ENCODE data around the gene TYRP1.
A peak's percentile ranks its signal among the peaks of the same experiment; 100 is the strongest.

The TYRP1 gene

GRCh38 chr9:12740845-12741244, 47.7 kb downstream of the TYRP1 start:
- WGBS, 2 donors (ENCODE audit: extremely low coverage in 2 of 2, insufficient read length in 2 of 2, insufficient replicate concordance in 1 of 2): no CpG with 5 or more reads among the region's 2 CpGs
- Histone ChIP-seq H3K27ac (replicated peaks; ENCODE audit: low read length) (no peak overlapping the region), H3K4ac (ENCODE audit: low read length) (no peak overlapping the region), H3K9me3 (replicated peaks in 1 of 2; ENCODE audit: control insufficient read depth in 2 of 2, insufficient read depth in 1 of 2, low read depth in 1 of 2, low read length in 2 of 2) (no peaks in the 10 kb centered on the region), H3K4me2 (ENCODE audit: insufficient read depth, low read length, poor library complexity, severe bottlenecking) (no peak overlapping the region), H4K91ac (ENCODE audit: low read depth, low read length, poor library complexity) (no peak overlapping the region), H3K14ac (ENCODE audit: low read length) (no peak overlapping the region), H2BK120ac (ENCODE audit: low read depth, low read length) (no peak overlapping the region), H3K23ac (ENCODE audit: low read depth, low read length, poor library complexity) (no peak overlapping the region), H2BK5ac (ENCODE audit: low read length) (no peak overlapping the region), H2AFZ (ENCODE audit: low read length) (no peak overlapping the region), H2AK5ac (ENCODE audit: low read depth, low read length) (no peak overlapping the region), H3K36me3 (replicated peaks in 1 of 2; ENCODE audit: control insufficient read depth in 2 of 2, insufficient read depth in 2 of 2, low read length in 2 of 2) (no peaks in the 10 kb centered on the region), H3K4me3 (ENCODE audit: low read length in 2 of 2) (no peak overlapping the region), H3K4me1 (ENCODE audit: control insufficient read depth in 2 of 2, insufficient read depth in 1 of 2, low read depth in 1 of 2, low read length in 2 of 2) (peaks cover 2 to 18% of the 10 kb centered on the region in 2 donors), H3K27me3 (ENCODE audit: control insufficient read depth in 3 of 3, insufficient read depth in 3 of 3, low read depth in 1 of 3, low read length in 3 of 3) (no peaks in the 10 kb centered on the region), H3K18ac (ENCODE audit: low read length) (peak overlapping the region; percentile 57), H2BK12ac (ENCODE audit: low read length) (no peak overlapping the region), H3K79me1 (ENCODE audit: low read depth, low read length) (no peaks in the 10 kb centered on the region), H4K8ac (ENCODE audit: low read depth, low read length) (no peak overlapping the region), H3K9ac (ENCODE audit: low read depth, low read length, poor library complexity) (no peak overlapping the region), H2BK15ac (ENCODE audit: low read length) (no peak overlapping the region)
- DNase-seq (ENCODE audit: low spot score): no peak

GRCh38 chr9:12748016-12748415, 54.8 kb downstream of the TYRP1 start:
- Histone ChIP-seq H3K14ac (ENCODE audit: low read length) (no peak overlapping the region), H2AK5ac (ENCODE audit: low read depth, low read length) (no peak overlapping the region), H3K4me1 (ENCODE audit: control insufficient read depth in 2 of 2, insufficient read depth in 1 of 2, low read depth in 1 of 2, low read length in 2 of 2) (no peaks in the 10 kb centered on the region), H3K27me3 (ENCODE audit: control insufficient read depth in 3 of 3, insufficient read depth in 3 of 3, low read depth in 1 of 3, low read length in 3 of 3) (no peaks in the 10 kb centered on the region), H2BK15ac (ENCODE audit: low read length) (no peak overlapping the region), H3K79me1 (ENCODE audit: low read depth, low read length) (no peaks in the 10 kb centered on the region), H2BK5ac (ENCODE audit: low read length) (no peak overlapping the region), H3K18ac (ENCODE audit: low read length) (no peak overlapping the region), H3K36me3 (replicated peaks in 1 of 2; ENCODE audit: control insufficient read depth in 2 of 2, insufficient read depth in 2 of 2, low read length in 2 of 2) (no peaks in the 10 kb centered on the region), H3K4ac (ENCODE audit: low read length) (no peak overlapping the region), H3K27ac (replicated peaks; ENCODE audit: low read length) (no peak overlapping the region), H3K23ac (ENCODE audit: low read depth, low read length, poor library complexity) (no peak overlapping the region), H3K4me3 (ENCODE audit: low read length in 2 of 2) (no peak overlapping the region), H2BK12ac (ENCODE audit: low read length) (no peak overlapping the region), H2AFZ (ENCODE audit: low read length) (no peak overlapping the region), H3K9ac (ENCODE audit: low read depth, low read length, poor library complexity) (no peak overlapping the region), H3K4me2 (ENCODE audit: insufficient read depth, low read length, poor library complexity, severe bottlenecking) (no peak overlapping the region), H3K9me3 (replicated peaks in 1 of 2; ENCODE audit: control insufficient read depth in 2 of 2, insufficient read depth in 1 of 2, low read depth in 1 of 2, low read length in 2 of 2) (no peaks in the 10 kb centered on the region), H4K91ac (ENCODE audit: low read depth, low read length, poor library complexity) (no peak overlapping the region), H2BK120ac (ENCODE audit: low read depth, low read length) (no peak overlapping the region), H4K8ac (ENCODE audit: low read depth, low read length) (no peak overlapping the region)
- DNase-seq (ENCODE audit: low spot score): no peak
- no CpG with 5 or more reads among the region's 1 CpG for WGBS, 2 donors (ENCODE audit: extremely low coverage in 2 of 2, insufficient read length in 2 of 2, insufficient replicate concordance in 1 of 2)

GRCh38 chr9:12748954-12749353, 55.8 kb downstream of the TYRP1 start:
- Histone ChIP-seq H3K23ac (ENCODE audit: low read depth, low read length, poor library complexity) (no peak overlapping the region), H3K79me1 (ENCODE audit: low read depth, low read length) (no peaks in the 10 kb centered on the region), H3K27me3 (ENCODE audit: control insufficient read depth in 3 of 3, insufficient read depth in 3 of 3, low read depth in 1 of 3, low read length in 3 of 3) (no peaks in the 10 kb centered on the region), H2BK15ac (ENCODE audit: low read length) (no peak overlapping the region), H3K4me1 (ENCODE audit: control insufficient read depth in 2 of 2, insufficient read depth in 1 of 2, low read depth in 1 of 2, low read length in 2 of 2) (no peaks in the 10 kb centered on the region), H3K27ac (replicated peaks; ENCODE audit: low read length) (no peak overlapping the region), H2BK120ac (ENCODE audit: low read depth, low read length) (no peak overlapping the region), H3K4me3 (ENCODE audit: low read length in 2 of 2) (no peak overlapping the region), H4K91ac (ENCODE audit: low read depth, low read length, poor library complexity) (no peak overlapping the region), H4K8ac (ENCODE audit: low read depth, low read length) (no peak overlapping the region), H2BK5ac (ENCODE audit: low read length) (no peak overlapping the region), H3K9ac (ENCODE audit: low read depth, low read length, poor library complexity) (no peak overlapping the region), H3K4ac (ENCODE audit: low read length) (no peak overlapping the region), H2BK12ac (ENCODE audit: low read length) (no peak overlapping the region), H3K4me2 (ENCODE audit: insufficient read depth, low read length, poor library complexity, severe bottlenecking) (no peak overlapping the region), H3K14ac (ENCODE audit: low read length) (no peak overlapping the region), H2AK5ac (ENCODE audit: low read depth, low read length) (no peak overlapping the region), H2AFZ (ENCODE audit: low read length) (no peak overlapping the region), H3K36me3 (replicated peaks in 1 of 2; ENCODE audit: control insufficient read depth in 2 of 2, insufficient read depth in 2 of 2, low read length in 2 of 2) (no peaks in the 10 kb centered on the region), H3K9me3 (replicated peaks in 1 of 2; ENCODE audit: control insufficient read depth in 2 of 2, insufficient read depth in 1 of 2, low read depth in 1 of 2, low read length in 2 of 2) (no peaks in the 10 kb centered on the region), H3K18ac (ENCODE audit: low read length) (no peak overlapping the region)
- no peak for DNase-seq (ENCODE audit: low spot score)

DNA sequence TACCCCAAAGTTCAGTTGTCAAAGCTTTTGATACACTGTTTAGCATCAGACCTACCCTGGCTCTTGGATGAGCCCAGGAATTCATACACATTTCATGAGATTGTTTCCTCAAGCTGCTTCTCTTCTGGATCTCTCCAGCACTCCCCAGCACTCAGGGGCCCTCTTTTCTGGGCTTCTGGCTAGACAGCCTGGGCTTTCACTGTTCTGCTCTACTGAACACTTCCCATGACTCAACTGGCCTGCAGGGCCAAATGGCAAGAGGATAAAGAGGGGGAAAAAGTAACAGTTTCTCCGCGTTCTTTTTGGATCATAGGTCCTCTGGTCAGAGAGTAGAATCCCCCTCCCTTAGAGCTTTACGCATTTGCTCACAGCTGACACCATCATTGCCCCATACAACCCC, 60.7 kb downstream of the TYRP1 start:
- WGBS, 2 donors (ENCODE audit: extremely low coverage in 2 of 2, insufficient read length in 2 of 2, insufficient replicate concordance in 1 of 2): no CpG with 5 or more reads among the region's 3 CpGs
- Histone ChIP-seq H3K23ac (ENCODE audit: low read depth, low read length, poor library complexity) (no peak overlapping the region), H3K4me1 (ENCODE audit: control insufficient read depth in 2 of 2, insufficient read depth in 1 of 2, low read depth in 1 of 2, low read length in 2 of 2) (no peaks in the 10 kb centered on the region), H4K8ac (ENCODE audit: low read depth, low read length) (no peak overlapping the region), H3K14ac (ENCODE audit: low read length) (no peak overlapping the region), H3K27me3 (ENCODE audit: control insufficient read depth in 3 of 3, insufficient read depth in 3 of 3, low read depth in 1 of 3, low read length in 3 of 3) (no peaks in the 10 kb centered on the region), H3K4me2 (ENCODE audit: insufficient read depth, low read length, poor library complexity, severe bottlenecking) (no peak overlapping the region), H2AK5ac (ENCODE audit: low read depth, low read length) (no peak overlapping the region), H2BK5ac (ENCODE audit: low read length) (no peak overlapping the region), H4K91ac (ENCODE audit: low read depth, low read length, poor library complexity) (no peak overlapping the region), H3K36me3 (replicated peaks in 1 of 2; ENCODE audit: control insufficient read depth in 2 of 2, insufficient read depth in 2 of 2, low read length in 2 of 2) (no peaks in the 10 kb centered on the region), H3K27ac (replicated peaks; ENCODE audit: low read length) (no peak overlapping the region), H3K4ac (ENCODE audit: low read length) (no peak overlapping the region), H3K9me3 (replicated peaks in 1 of 2; ENCODE audit: control insufficient read depth in 2 of 2, insufficient read depth in 1 of 2, low read depth in 1 of 2, low read length in 2 of 2) (no peaks in the 10 kb centered on the region), H2BK15ac (ENCODE audit: low read length) (no peak overlapping the region), H2AFZ (ENCODE audit: low read length) (peak overlapping the region; percentile 25), H3K4me3 (ENCODE audit: low read length in 2 of 2) (no peak overlapping the region), H2BK120ac (ENCODE audit: low read depth, low read length) (no peak overlapping the region), H3K79me1 (ENCODE audit: low read depth, low read length) (no peaks in the 10 kb centered on the region), H2BK12ac (ENCODE audit: low read length) (no peak overlapping the region), H3K9ac (ENCODE audit: low read depth, low read length, poor library complexity) (no peak overlapping the region), H3K18ac (ENCODE audit: low read length) (no peak overlapping the region)
- no peak for DNase-seq (ENCODE audit: low spot score)
